GM08714 (cell line): ENCODE measurements around the gene RANBP9.

Experiments used
- H3K4me3 ChIP-seq: fragments of 200-500 bp; sonication (Bioruptor generic); 2 replicates; pipeline ENCODE4 v1.5.1; 2014; ENCODE audit warnings: mild to moderate bottlenecking, low read length, inconsistent platforms
- ZNF274 ChIP-seq: IDR thresholded peaks from 2 replicates; pipeline ENCODE4 v1.6.1; 2012; ENCODE audit warnings: mild to moderate bottlenecking, low read depth, low read length

RANBP9 gene

DNA sequence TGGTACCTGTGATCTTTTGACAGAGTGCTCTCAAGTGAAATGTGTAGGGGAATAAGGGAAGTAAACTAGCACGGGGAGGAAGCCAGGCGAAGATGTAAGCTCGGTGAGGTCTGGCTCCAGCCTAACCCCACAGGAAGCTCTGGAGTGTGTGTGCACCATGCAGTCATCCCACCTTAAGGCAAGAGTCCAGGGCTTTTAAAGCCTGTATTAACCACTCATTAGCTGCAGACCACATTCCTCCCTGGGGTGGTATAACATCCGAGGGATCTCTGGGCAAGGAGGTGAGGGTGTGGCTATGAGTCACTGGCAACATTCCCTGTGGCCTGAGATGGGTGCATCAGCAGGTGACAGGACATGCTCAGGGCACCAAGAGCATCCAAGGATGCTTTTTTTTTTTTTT is 12.5 kb upstream of the RANBP9 start:
- TF ChIP-seq ZNF274 = no peak
- no peak overlapping the region for H3K4me3 ChIP-seq

GRCh38 chr6:13722880-13723279 is 11.2 kb upstream of the RANBP9 start:
- no peak for TF ChIP-seq ZNF274

DNA sequence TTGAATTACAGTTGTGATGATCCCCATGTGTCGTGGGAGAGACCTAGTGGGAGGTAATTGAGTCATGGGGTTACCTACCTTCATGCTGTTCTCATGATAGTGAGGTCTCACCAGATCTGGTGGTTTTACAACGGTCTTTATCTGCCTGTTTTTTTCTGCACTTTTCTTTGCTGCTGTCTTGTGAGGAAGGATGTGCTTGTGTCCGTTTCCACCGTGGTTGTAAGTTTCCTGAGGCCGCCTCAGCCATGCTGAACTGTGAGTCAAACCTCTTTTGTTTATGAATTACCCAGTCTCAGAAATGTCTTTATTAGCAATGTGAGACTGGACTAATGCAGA is 6.5 kb upstream of the RANBP9 start:
- TF ChIP-seq ZNF274 = no peak
- no peak overlapping the region for H3K4me3 ChIP-seq

More at GRCh38 chr6:13722880-13723279, 11.2 kb upstream of the RANBP9 start:
- H3K4me3 ChIP-seq = no peak overlapping the region

GRCh38 chr6:13716955-13717295 is 5.3 kb upstream of the RANBP9 start:
- no peak overlapping the region for H3K4me3 ChIP-seq
- TF ChIP-seq ZNF274 = no peak

DNA sequence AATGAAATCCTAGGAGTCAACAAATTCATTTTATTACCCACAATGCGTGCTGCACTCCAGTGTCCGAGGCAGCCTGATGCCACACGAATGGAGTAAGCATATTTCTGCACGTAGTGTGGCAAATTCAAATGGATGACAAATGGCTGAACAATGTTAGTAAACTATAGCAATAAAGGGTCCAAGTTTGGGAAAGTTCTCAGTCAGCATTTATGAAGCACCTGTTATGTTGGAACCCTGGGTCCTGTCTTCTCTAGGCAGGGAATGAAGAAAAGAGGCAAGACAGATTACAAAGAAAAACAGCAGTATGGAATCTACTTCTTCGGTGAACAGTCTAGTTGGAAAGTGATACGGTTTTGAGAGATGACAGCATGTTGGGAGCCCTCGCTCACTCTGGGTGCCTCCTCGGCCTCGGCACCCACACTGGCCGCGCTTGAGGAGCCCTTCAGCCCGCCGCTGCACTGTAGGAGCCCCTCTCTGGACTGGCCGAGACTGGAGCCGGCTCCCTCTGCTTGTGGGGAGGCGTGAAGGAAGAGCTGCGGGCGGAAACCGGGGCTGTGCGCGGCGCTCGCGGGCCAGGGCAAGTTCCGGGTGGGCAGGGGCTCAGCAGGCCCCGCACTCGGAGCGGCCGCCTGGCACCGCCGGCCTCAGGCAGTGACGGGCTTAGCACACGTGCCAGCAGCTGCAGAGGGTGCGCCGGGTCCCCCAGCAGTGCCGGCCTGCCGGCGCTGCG is 4.8 kb upstream of the RANBP9 start:
- H3K4me3 ChIP-seq = no peak overlapping the region
- TF ChIP-seq ZNF274 = no peak

DNA sequence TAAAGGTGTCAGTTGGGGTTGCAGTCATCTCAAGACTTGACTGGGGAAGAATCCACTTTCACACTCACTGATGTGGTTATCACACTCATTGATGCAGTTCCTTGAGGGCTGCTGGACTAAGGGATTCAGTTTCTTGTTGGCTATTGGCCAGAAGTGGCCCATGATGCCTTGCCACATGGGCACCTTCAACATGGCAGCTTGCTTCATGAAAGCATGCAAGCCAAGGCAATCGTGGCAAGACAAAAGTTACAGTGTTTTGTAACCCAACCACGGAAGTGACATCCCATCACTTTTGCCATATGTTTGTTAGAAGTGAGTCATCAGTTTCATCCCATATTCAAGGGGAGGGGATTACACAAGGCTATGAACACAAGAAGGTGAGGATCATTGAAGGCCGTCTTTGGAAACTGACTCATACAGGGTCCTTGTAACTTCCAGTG is 3.8 kb upstream of the RANBP9 start:
- TF ChIP-seq ZNF274 = no peak
- no peak overlapping the region for H3K4me3 ChIP-seq

DNA sequence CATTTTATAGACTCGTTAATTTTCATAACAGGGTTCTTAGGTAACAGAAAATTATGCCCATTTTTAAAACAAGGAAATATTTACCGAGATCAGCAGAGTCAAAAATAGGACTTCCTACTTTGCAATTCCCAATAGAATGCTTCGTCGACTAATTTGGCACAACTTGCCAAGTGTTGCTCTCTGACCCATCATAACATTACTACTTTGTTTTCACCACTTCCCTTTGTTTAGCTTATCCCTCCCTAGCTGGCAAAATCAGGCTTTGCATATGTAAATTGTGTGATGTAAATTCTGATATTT is 914 bp upstream of the RANBP9 start:
- TF ChIP-seq ZNF274 = no peak
- peak overlapping the region; percentile 92; the same call in 1 of the 2 replicates for H3K4me3 ChIP-seq

DNA sequence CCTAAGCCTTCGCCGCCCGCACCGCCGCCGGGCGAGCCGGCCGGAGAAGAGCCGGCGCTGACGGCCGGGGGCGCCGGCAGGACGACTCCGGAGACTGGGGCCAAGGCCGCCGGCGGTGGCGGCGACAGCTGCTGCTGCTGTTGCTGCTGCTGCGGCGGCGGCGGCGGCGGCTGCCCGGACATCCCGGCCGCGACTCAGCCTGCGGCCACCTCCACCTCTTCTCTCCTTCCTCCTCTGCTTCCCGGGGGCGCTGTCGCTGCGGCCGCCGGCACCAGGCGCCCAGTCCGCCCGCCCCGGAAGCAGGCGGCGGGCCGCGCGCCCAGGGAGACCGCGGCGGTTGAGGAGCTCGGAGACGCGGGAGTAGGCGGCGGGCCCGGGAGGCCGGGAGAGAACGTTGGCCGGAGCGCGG is 307 bp downstream of the RANBP9 start:
- H3K4me3 ChIP-seq = peak overlapping the region; percentile 99
- no peak for TF ChIP-seq ZNF274

DNA sequence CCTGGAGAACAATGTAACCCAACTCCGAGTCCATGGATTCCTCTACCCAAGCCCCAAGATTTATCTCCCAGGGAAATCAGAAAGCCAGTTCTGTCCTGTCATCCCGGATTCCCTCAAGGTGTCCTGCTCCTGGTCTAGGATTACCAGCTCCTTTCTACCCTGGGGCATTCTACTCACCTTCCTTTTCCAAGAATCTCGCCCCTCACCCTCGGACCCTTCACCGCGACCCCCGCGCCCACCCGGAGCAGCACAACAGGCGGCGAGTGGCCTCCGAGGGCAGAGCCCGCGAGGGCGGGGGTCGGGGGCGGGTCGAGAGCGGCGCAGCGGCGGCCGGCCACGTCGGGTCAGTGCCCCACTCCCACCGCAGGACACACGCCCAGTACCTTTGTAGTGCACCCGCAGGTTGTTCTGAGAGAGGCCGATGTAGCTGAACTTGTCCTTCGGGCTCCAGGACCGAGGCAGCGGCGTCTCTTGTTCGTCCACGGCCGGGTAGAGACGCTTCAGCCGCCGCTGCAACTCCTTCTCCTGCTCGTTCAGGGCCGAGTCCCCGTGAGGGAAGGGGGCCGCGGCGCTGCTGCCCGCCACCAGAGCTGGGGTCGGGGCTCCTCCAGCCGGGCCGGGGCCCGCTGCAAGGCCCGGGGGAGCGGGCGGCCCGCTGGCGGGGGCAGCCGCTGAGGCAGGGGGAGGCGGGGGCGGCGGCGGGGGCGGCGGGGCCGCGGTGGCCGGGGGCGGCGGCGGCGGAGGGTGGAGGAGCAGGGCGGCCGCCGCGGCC is 897 bp downstream of the RANBP9 start:
- TF ChIP-seq ZNF274 = no peak
- H3K4me3 ChIP-seq = peak overlapping the region; percentile 99

DNA sequence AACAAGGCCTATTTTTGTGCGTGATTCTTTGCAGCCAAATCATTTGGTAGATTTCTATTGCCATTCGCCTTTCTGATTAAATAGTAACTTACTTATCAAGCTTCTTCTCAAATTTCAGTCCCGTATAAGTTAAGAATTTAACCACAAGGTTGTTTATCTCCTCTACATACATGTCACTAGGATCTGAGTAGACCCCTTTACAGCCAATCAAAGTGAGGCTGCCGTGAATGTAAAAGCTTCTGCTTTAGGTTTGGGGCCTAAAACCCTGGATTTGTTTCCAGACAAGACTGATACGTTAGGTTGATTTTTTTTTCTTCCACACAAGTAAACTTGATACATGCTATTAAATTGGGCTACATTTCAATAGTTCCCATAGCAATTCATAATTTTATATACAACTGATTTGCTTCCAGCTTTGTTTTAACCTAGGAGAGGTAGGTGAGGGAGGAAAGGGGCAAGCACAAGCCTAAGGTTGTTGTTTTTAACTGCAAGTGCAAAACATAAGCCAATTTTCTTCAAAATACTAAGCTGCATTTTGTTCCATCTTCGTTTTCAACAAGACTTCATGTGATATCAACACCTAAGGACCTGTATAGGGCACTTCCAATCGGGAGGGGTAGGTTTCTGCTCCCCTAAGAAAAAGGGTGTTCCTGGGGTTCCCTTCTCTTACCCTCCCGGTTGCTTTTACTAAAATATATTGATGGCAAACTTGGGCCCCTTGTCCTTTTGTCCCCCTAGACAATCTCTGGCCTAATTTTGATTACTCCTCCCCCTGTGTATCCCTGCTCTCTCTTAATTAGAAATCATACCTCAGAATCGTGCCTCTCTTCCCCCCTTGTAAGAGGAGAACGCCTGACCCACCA is 1.7 kb downstream of the RANBP9 start:
- H3K4me3 ChIP-seq = peak overlapping the region; percentile 99
- TF ChIP-seq ZNF274 = no peak

DNA sequence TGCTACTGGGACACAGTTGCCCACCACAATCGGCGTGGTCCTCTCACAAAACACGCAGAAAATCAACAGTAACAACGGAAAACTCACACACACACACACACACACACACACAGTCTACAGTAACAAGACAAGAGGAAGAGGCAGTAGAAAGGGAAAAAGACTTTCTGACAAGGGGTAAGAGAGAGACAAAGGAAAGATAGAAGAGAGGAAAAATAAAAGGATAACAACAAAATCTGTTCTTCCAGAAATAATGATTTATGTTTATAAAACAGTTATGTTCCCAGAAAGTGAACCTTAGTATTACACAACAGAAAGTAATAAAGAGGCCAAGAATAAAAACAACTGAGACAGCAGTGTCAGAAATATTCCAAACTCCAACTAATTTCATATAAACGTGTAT is 2.9 kb downstream of the RANBP9 start:
- TF ChIP-seq ZNF274 = no peak
- H3K4me3 ChIP-seq = peak overlapping the region; percentile 99; the same call in 1 of the 2 replicates

DNA sequence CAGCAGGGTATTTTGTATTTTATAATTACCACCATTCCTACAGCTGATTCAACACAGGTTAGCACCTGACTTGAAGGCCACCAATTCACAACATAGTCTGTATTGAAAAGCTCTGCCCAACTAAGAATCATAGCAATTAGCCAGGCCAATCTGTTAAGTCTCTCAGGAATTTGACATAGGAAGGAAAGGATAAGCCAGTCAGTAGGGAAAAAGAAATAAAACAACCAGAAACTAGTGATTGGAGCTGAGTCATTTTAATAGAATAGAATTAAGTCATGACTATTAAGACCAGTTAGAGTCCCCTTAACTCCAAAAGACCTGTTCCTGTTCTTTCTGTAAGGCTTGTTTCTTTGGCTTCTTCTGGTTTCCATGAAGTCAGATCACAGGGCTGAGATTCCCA is 8.1 kb downstream of the RANBP9 start:
- H3K4me3 ChIP-seq = no peak overlapping the region
- TF ChIP-seq ZNF274 = no peak

- no peak overlapping the region for H3K4me3 ChIP-seq
- TF ChIP-seq ZNF274 = no peak
Observed at GRCh38 chr6:13702809-13703302, 8.8 kb downstream of the RANBP9 start.

- no peak for TF ChIP-seq ZNF274
- H3K4me3 ChIP-seq = no peak overlapping the region
Observed at GRCh38 chr6:13700232-13700631, 11.4 kb downstream of the RANBP9 start.
